HepG2 (cell line): ENCODE results near the gene PIGV. TPM values are rescaled to one million over a fixed set of nuclear protein-coding genes. Genes with fewer than 3 reads are reported as not detected.
A peak's percentile ranks its signal among the peaks of the same experiment; 100 is the strongest.

Source experiments
- BCL6 ChIP-seq: IDR thresholded peaks from 2 replicates; pipeline ENCODE4 v1.6.1; 2016; ENCODE audit warnings: missing genetic modification reagents, missing compliant biosample characterization
- CHCHD3 ChIP-seq: sonication (generic); formaldehyde crosslinking; IDR thresholded peaks from 2 replicates; pipeline ENCODE4 v1.8.0; 2022; ENCODE audit warnings: mild to moderate bottlenecking, missing genetic modification reagents, moderate library complexity
- CREM ChIP-seq, 2 experiments: sonication (generic) in 1 of 2; formaldehyde crosslinking in 1 of 2; IDR thresholded peaks; 2 replicates each; pipeline versions ENCODE4 v1.4.0 to v1.6.1; 2016 to 2020; ENCODE audit warnings: antibody characterized with exemption in 1 of 2, mild to moderate bottlenecking in 1 of 2, missing genetic modification reagents in 1 of 2
- DR1 ChIP-seq: sonication (generic); formaldehyde crosslinking; IDR thresholded peaks from 2 replicates; pipeline ENCODE4 v1.8.0; 2021; ENCODE audit warnings: mild to moderate bottlenecking, missing genetic modification reagents, inconsistent platforms
- GLI4 ChIP-seq: sonication (generic); formaldehyde crosslinking; IDR thresholded peaks from 2 replicates; pipeline ENCODE4 v1.5.1; 2020; ENCODE audit warnings: missing genetic modification reagents, mild to moderate bottlenecking, moderate library complexity, borderline replicate concordance
- GTF2F1 ChIP-seq: fragments of 150-350 bp; IDR thresholded peaks from 2 replicates; pipeline ENCODE4 v1.6.1; 2014; ENCODE audit warnings: low read length
- HMGA1 ChIP-seq: sonication (generic); formaldehyde crosslinking; conservative IDR thresholded peaks from 2 replicates; pipeline ENCODE4 v1.4.0; 2020; ENCODE audit warnings: missing genetic modification reagents
- HOXA3 ChIP-seq: sonication (generic); formaldehyde crosslinking; IDR thresholded peaks from 2 replicates; pipeline ENCODE4 v1.5.0; 2020; ENCODE audit warnings: missing genetic modification reagents
- KDM6A ChIP-seq: IDR thresholded peaks from 2 replicates; pipeline ENCODE4 v1.6.1; 2016; ENCODE audit warnings: low read depth
- KLF11 ChIP-seq: IDR thresholded peaks from 2 replicates; pipeline ENCODE4 v1.6.1; 2016; ENCODE audit warnings: missing compliant biosample characterization
- LRRFIP1 ChIP-seq: sonication (generic); formaldehyde crosslinking; conservative IDR thresholded peaks from 2 replicates; pipeline ENCODE4 v1.4.0; 2020; ENCODE audit warnings: missing genetic modification reagents
- NCOA5 ChIP-seq: sonication (generic); formaldehyde crosslinking; IDR thresholded peaks from 2 replicates; pipeline ENCODE4 v1.4.0; 2020; ENCODE audit warnings: missing genetic modification reagents
- REL ChIP-seq: sonication (generic); formaldehyde crosslinking; conservative IDR thresholded peaks from 2 replicates; pipeline ENCODE4 v1.8.0; 2022; ENCODE audit warnings: mild to moderate bottlenecking, missing genetic modification reagents, moderate library complexity
- SAFB2 ChIP-seq: sonication (generic); formaldehyde crosslinking; IDR thresholded peaks from 2 replicates; pipeline ENCODE4 v1.5.1; 2020; ENCODE audit warnings: missing genetic modification reagents, low read depth, mild to moderate bottlenecking, borderline replicate concordance
- TCF7L2 ChIP-seq: IDR thresholded peaks from 2 replicates; pipeline ENCODE4 v1.6.1; 2011; ENCODE audit warnings: mild to moderate bottlenecking, low read depth, low read length, moderate library complexity
- ZFAT ChIP-seq: sonication (generic); formaldehyde crosslinking; conservative IDR thresholded peaks from 2 replicates; pipeline ENCODE4 v1.8.1; 2023; ENCODE audit warnings: missing genetic modification reagents, inconsistent platforms
- ZFP36L2 ChIP-seq: sonication (generic); formaldehyde crosslinking; IDR thresholded peaks from 2 replicates; pipeline ENCODE4 v1.4.0; 2020; ENCODE audit warnings: missing genetic modification reagents
- ZFP62 ChIP-seq: sonication (generic); formaldehyde crosslinking; IDR thresholded peaks from 2 replicates; pipeline ENCODE4 v1.4.0; 2020; ENCODE audit warnings: missing genetic modification reagents
- ZNF251 ChIP-seq: sonication (generic); formaldehyde crosslinking; IDR thresholded peaks from 2 replicates; pipeline ENCODE4 v1.9.0; 2021; ENCODE audit warnings: mild to moderate bottlenecking, missing genetic modification reagents
- ZNF547 ChIP-seq: sonication (generic); formaldehyde crosslinking; IDR thresholded peaks from 2 replicates; pipeline ENCODE4 v1.5.1; 2020; ENCODE audit warnings: mild to moderate bottlenecking, missing genetic modification reagents
- ZNF644 ChIP-seq: IDR thresholded peaks from 2 replicates; pipeline ENCODE4 v1.6.1; 2016; ENCODE audit warnings: low read depth
- ZNF672 ChIP-seq: sonication (generic); formaldehyde crosslinking; IDR thresholded peaks from 2 replicates; pipeline ENCODE4 v1.8.1; 2022; ENCODE audit warnings: missing genetic modification reagents
- ZNF839 ChIP-seq: sonication (generic); formaldehyde crosslinking; IDR thresholded peaks from 2 replicates; pipeline ENCODE4 v1.4.0; 2020; ENCODE audit warnings: missing genetic modification reagents, mild to moderate bottlenecking, borderline replicate concordance
- ZSCAN9 ChIP-seq: IDR thresholded peaks from 2 replicates; pipeline ENCODE4 v1.6.1; 2016; ENCODE audit warnings: borderline replicate concordance
- ZXDC ChIP-seq: sonication (generic); formaldehyde crosslinking; IDR thresholded peaks from 2 replicates; pipeline ENCODE4 v1.5.0; 2020; ENCODE audit warnings: mild to moderate bottlenecking, missing genetic modification reagents
- polyA plus RNA-seq, 8 experiments: library from polyadenylated mRNA; depleted of rRNA in 3 of 8; stranded (reverse) in 7 of 8; unstranded in 1 of 8; fragments of >200 nt; fragmentation: Illumina TruSeq in 4 of 8; extraction: Trizol in 4 of 8; gene quantifications; 2 replicates each; pipeline versions ENCODE4 v1.2.1 to v1.2.3, GENCODE V29; 2011 to 2016; ENCODE audit warnings: low read depth in 4 of 8, missing spikeins in 1 of 8, mixed read lengths in 1 of 8; ENCODE audit not compliant: insufficient read depth in 1 of 8
- total RNA-seq, 5 experiments: library from RNA; depleted of rRNA; stranded (reverse); fragments of >200 nt; fragmentation: Illumina TruSeq; extraction: Trizol; gene quantifications; 2 replicates each; pipeline ENCODE4 v1.2.3, GENCODE V29; 2016; ENCODE audit warnings: low read depth in 1 of 5
- TF ChIP-seq, protein P1 (sequence below): sonication (generic); formaldehyde crosslinking; IDR thresholded peaks from 2 replicates; pipeline ENCODE4 v1.8.0; 2022; ENCODE audit warnings: missing genetic modification reagents, low read depth, mild to moderate bottlenecking, borderline replicate concordance
- TF ChIP-seq, protein P2 (sequence below): sonication (generic); formaldehyde crosslinking; IDR thresholded peaks from 2 replicates; pipeline ENCODE4 v1.4.0; 2020; ENCODE audit warnings: mild to moderate bottlenecking, missing genetic modification reagents

Gene PIGV
- total and polyA plus RNA-seq, 2 of the 13 experiments (the other 11 are each of a cell fraction or from before 2014, with no cell fraction given), result 13.5 to 22.7 TPM

DNA sequence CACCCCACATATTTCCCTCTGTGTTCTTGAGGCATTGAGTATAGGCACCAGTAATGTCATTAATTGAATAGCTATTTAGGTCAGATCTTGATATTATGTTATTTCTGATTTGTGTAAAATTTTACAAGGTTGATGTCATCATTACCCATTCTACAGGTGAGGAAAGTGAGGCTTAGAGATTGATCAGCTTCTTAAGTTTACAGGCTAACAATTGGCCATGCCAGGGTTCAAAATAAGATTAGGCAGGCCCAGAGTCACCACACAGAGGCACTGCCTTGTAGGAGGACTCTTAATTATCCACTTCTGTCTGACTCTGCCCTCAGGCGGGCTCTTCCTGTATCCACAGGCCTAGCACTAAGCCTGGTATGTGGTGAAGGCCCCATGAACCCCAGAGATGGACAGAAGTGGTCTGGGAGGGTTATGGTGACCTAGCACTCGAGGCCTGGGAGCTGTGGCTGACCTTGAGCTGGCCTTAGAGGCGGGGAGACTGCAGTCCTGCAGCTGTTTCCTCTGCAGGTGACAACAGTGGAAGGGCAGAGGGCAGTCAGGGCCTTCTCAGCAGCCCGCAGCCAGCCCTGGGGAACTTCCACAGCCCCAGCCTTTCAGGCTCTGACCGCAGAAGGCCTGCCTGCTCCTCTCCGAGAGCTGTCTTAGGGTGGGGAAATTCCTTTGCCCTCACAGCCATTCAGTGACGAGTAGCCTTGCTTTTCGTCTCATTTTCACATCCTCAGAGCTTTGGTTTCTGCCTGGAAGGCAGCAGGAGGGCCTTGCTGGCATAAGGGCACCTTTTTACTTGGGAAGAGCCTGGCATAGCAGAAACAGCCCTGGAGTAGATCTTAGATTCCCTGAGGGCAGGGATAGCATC, 51.0 kb downstream of the PIGV start (continued):
- TF ChIP-seq CREM (IDR thresholded peaks at IDR 0.05) (no peak), CREM (CRISPR knock-in tag; IDR thresholded peaks at IDR 0.05) (no peak), HMGA1 (CRISPR knock-in tag) (no peak), ZNF672 (CRISPR knock-in tag) (no peak), HOXA3 (peak; percentile 82), GTF2F1 (no peak), LRRFIP1 (CRISPR knock-in tag) (no peak), BCL6 (CRISPR knock-in tag) (peak; percentile 65), ZNF839 (CRISPR knock-in tag) (no peak), ZXDC (CRISPR knock-in tag) (no peak), KLF11 (CRISPR knock-in tag) (0 out of 2 replicates have a peak, but pooled peaks have one; percentile 19), SAFB2 (no peak), ZSCAN9 (CRISPR knock-in tag) (peak; percentile 75; the same call in 1 of the 2 replicates), GLI4 (no peak), ZFP62 (CRISPR knock-in tag) (no peak), KDM6A (CRISPR knock-in tag) (no peak), ZFP36L2 (CRISPR knock-in tag) (no peak), ZNF547 (no peak), NCOA5 (CRISPR knock-in tag) (no peak), REL (CRISPR knock-in tag) (no peak), ZNF251 (CRISPR knock-in tag) (no peak), TCF7L2 (no peak), CHCHD3 (CRISPR knock-in tag) (no peak), ZFAT (no peak), DR1 (CRISPR knock-in tag) (no peak), ZNF644 (CRISPR knock-in tag) (0 out of 2 replicates have a peak, but pooled peaks have one; percentile 19)
- TF ChIP-seq, protein P1, sequence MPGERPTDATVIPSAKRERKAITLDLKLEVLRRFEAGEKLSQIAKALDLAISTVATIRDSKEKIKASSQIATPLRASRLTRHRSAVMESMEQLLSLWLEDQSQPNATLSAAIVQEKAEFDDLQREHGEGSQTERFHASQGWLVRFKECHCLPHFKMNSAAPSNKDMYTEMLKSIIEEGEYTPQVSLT (CRISPR knock-in tag), result no peak
- TF ChIP-seq, protein P2, sequence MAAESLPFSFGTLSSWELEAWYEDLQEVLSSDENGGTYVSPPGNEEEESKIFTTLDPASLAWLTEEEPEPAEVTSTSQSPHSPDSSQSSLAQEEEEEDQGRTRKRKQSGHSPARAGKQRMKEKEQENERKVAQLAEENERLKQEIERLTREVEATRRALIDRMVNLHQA (CRISPR knock-in tag), result no peak
